ENCODE data around the gene C11orf68.

C11orf68 gene

DNA sequence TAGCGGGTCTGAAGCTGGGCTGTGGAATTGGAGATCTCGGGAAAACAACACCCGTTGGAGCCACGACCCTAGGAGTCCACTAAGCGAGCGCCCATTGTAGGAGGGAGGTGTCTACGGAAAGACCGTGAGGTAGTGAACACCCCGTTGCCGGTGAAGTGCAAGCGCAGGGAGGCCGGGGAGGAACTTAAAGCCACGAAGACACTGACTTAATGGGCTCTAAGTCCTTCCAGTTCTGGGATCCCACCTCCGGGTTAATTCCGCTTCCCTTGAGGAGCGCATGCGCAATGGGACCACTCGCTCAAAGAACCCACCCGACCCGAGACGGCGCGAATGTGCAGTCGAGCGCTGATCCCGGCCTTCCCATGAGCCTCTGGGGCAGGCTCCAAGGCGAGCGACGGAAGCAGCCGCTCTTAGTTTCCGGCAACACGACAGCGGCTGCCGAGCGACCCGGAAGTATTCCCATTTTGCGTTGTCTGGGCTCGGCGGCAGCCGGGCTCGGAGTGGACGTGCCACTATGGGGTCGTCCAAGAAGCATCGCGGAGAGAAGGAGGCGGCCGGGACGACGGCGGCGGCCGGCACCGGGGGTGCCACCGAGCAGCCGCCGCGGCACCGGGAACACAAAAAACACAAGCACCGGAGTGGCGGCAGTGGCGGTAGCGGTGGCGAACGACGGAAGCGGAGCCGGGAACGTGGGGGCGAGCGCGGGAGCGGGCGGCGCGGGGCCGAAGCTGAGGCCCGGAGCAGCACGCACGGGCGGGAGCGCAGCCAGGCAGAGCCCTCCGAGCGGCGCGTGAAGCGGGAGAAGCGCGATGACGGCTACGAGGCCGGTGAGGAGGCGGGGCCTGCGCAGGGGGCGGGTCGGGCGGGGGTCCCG lies 42.6 kb upstream of the C11orf68 start, which contains the start of gene SART1:
SART1 (plus strand) TSS at position 468 of the 874 bp plus-strand sequence; CDS start at position 515, 47 bp downstream.
- peak within 1 kb of the TSS; percentile 84 for H3K27ac ChIP-seq
- peak within 1 kb of the TSS; percentile 81 for H3K4me3 ChIP-seq (ENCODE audit: low read depth, low read length)
- TF ChIP-seq CTCF (IDR thresholded peaks at IDR 0.05; ENCODE audit: low read depth, low read length, missing control alignments) = no peak
- peaks cover 24% of the 10 kb centered on the region for H3K36me3 ChIP-seq (replicated peaks)
- peak; percentile 97 for DNase-seq
- in situ Hi-C loops (cut with HindIII; ENCODE audit: low pct_ligation_motif_present, low sequenced_read_pairs) = no loop called here
- no peaks in the 10 kb centered on the region for H3K27me3 ChIP-seq (replicated peaks)

GRCh38 chr11:65960824-65961266 lies 42.0 kb upstream of the C11orf68 start:
- DNase-seq = peak; percentile 6
- H3K36me3 ChIP-seq (replicated peaks) = peaks cover 18% of the 10 kb centered on the region
- peak overlapping the region; percentile 84 for H3K27ac ChIP-seq
- H3K4me3 ChIP-seq (ENCODE audit: low read depth, low read length) = peak overlapping the region; percentile 81
- in situ Hi-C loops (cut with HindIII; ENCODE audit: low pct_ligation_motif_present, low sequenced_read_pairs) = no loop called here
- no peak for TF ChIP-seq CTCF (IDR thresholded peaks at IDR 0.05; ENCODE audit: low read depth, low read length, missing control alignments)
- no peaks in the 10 kb centered on the region for H3K27me3 ChIP-seq (replicated peaks)

- no peak for TF ChIP-seq CTCF (IDR thresholded peaks at IDR 0.05; ENCODE audit: low read depth, low read length, missing control alignments)
- Histone ChIP-seq H3K36me3 (replicated peaks) (peaks cover under 1% of the 10 kb centered on the region), H3K27me3 (replicated peaks) (no peaks in the 10 kb centered on the region), H3K4me3 (ENCODE audit: low read depth, low read length) (no peak overlapping the region), H3K27ac (no peak overlapping the region)
- in situ Hi-C loops (cut with HindIII; ENCODE audit: low pct_ligation_motif_present, low sequenced_read_pairs) = no loop called here
- no peak for DNase-seq
These were observed 40.0 kb upstream of the C11orf68 start for GRCh38 chr11:65958774-65959420.

DNA sequence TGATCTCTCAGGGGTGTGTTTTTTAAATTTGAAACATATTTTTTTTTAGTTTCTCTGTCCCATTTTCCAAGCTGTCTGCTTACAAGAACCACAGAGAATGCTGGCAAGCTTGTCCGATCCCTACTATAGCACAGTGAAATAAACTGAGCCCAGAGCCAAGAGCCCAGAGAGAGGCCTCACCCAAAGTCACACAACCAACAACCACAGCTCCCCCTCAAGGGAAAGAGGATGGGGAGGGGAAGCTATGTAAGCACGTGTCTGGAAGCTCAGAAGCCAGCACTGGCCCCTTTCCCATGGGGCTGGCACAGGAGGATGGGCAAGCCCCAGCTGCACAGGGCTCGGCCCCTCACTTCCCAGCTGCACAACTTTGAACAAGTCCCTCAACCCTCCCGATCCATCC lies 39.4 kb upstream of the C11orf68 start:
- in situ Hi-C loops (cut with HindIII; ENCODE audit: low pct_ligation_motif_present, low sequenced_read_pairs) = no loop called here
- H3K4me3 ChIP-seq (ENCODE audit: low read depth, low read length) = no peak overlapping the region
- TF ChIP-seq CTCF (IDR thresholded peaks at IDR 0.05; ENCODE audit: low read depth, low read length, missing control alignments) = no peak
- DNase-seq = no peak
- H3K27me3 ChIP-seq (replicated peaks) = no peaks in the 10 kb centered on the region
- no peak overlapping the region for H3K27ac ChIP-seq
- no peaks in the 10 kb centered on the region for H3K36me3 ChIP-seq (replicated peaks)

- Histone ChIP-seq H3K4me3 (ENCODE audit: low read depth, low read length) (no peak overlapping the region), H3K36me3 (replicated peaks) (no peaks in the 10 kb centered on the region), H3K27me3 (replicated peaks) (no peaks in the 10 kb centered on the region), H3K27ac (no peak overlapping the region)
- no peak for TF ChIP-seq CTCF (IDR thresholded peaks at IDR 0.05; ENCODE audit: low read depth, low read length, missing control alignments)
- in situ Hi-C loops (cut with HindIII; ENCODE audit: low pct_ligation_motif_present, low sequenced_read_pairs) = no loop called here
- no peak for DNase-seq
These were observed 35.9 kb upstream of the C11orf68 start for GRCh38 chr11:65954771-65955170.
